ENCODE results near the gene TRIM9. TPM values are rescaled to one million over a fixed set of nuclear protein-coding genes. Genes with fewer than 3 reads are reported as not detected.

TRIM9 gene
- total RNA-seq, 1 experiment from 2014 or later = 0.44 TPM

- POLR2A ChIA-PET = no interaction called here
Observed at GRCh38 chr14:51086044-51086443, 8.9 kb downstream of the TRIM9 start.

DNA sequence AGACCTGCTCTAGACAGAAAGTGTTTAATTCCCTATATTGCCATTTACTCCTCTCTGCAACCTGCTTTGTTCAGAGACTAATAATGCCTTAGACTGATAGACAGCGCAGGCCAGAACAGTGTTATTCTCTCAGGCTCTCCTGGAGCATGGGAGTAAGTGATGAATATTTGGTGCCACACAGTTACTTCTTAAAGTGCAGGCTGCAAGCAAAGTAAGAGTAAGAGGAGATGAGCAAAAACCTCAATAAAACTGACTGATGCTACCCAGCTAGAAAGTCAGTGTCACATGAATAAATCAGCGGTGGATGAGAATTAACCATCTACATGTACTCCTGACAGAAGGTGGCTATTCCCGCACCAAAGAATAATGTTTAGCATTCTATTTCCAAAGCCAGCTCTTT is 9.9 kb downstream of the TRIM9 start:
- in situ Hi-C loops (cut with HindIII; ENCODE audit: low pct_unique_long_range_greater_than_20kb, low sequenced_read_pairs) = no loop called here
- ChIA-PET POLR2A (no interaction called here), CTCF (no interaction called here)
- no peaks in the 10 kb centered on the region for H3K4me1 ChIP-seq (ENCODE audit: control insufficient read depth, insufficient read depth, low read length)
- no peaks in the 10 kb centered on the region for H3K36me3 ChIP-seq (ENCODE audit: control insufficient read depth, insufficient read depth, low read length)
- H3K4me3 ChIP-seq (ENCODE audit: low read depth in 2 of 2, low read length in 2 of 2) = no peak overlapping the region
- ATAC-seq (no peak), DNase-seq (ENCODE audit: low read depth, low spot score) (no peak)
- TF ChIP-seq TCF7L2 (IDR thresholded peaks at IDR 0.05; ENCODE audit: low read depth, low read length) = no peak
- no peak for TF ChIP-seq POLR2AphosphoS5 (IDR thresholded peaks at IDR 0.05; ENCODE audit: low read depth, low read length)
- TF ChIP-seq SIN3A (IDR thresholded peaks at IDR 0.05; ENCODE audit: borderline replicate concordance, insufficient read depth, low read depth, low read length) = no peak
- intact Hi-C loops (cut with micrococcal nuclease; ENCODE audit: unreplicated experiment) = no loop called here
- H3K9me3 ChIP-seq (ENCODE audit: control insufficient read depth, insufficient read depth, low read depth, low read length) = no peaks in the 10 kb centered on the region
- no TSS peak for BruUV-seq (replicated peaks)
- no peak overlapping the region for H3K27ac ChIP-seq (ENCODE audit: low read length)
- no peaks in the 10 kb centered on the region for H3K27me3 ChIP-seq (ENCODE audit: control insufficient read depth, insufficient read depth, low read length)

More at GRCh38 chr14:51086044-51086443, 8.9 kb downstream of the TRIM9 start:
- H3K9me3 ChIP-seq (ENCODE audit: control insufficient read depth, insufficient read depth, low read depth, low read length) = no peaks in the 10 kb centered on the region
- no peak overlapping the region for H3K27ac ChIP-seq (ENCODE audit: low read length)
- DNase-seq (ENCODE audit: low read depth, low spot score) (no peak), ATAC-seq (no peak)
- H3K27me3 ChIP-seq (ENCODE audit: control insufficient read depth, insufficient read depth, low read length) = no peaks in the 10 kb centered on the region
- TF ChIP-seq SIN3A (IDR thresholded peaks at IDR 0.05; ENCODE audit: borderline replicate concordance, insufficient read depth, low read depth, low read length) (no peak), POLR2AphosphoS5 (IDR thresholded peaks at IDR 0.05; ENCODE audit: low read depth, low read length) (no peak), TCF7L2 (IDR thresholded peaks at IDR 0.05; ENCODE audit: low read depth, low read length) (no peak), REST (IDR thresholded peaks at IDR 0.05; ENCODE audit: insufficient read depth in 1 of 2, low read depth in 2 of 2, low read length in 1 of 2) (no peak), CTCF (IDR thresholded peaks at IDR 0.05) (no peak)
- in situ Hi-C loops (cut with HindIII; ENCODE audit: low pct_unique_long_range_greater_than_20kb, low sequenced_read_pairs) (no loop called here), intact Hi-C loops (cut with micrococcal nuclease; ENCODE audit: unreplicated experiment) (no loop called here)
- no peaks in the 10 kb centered on the region for H3K4me1 ChIP-seq (ENCODE audit: control insufficient read depth, insufficient read depth, low read length)
- no TSS peak for BruUV-seq (replicated peaks)
- no peak overlapping the region for H3K4me3 ChIP-seq (ENCODE audit: low read depth in 2 of 2, low read length in 2 of 2)
- CTCF ChIA-PET = no interaction called here
- no peaks in the 10 kb centered on the region for H3K36me3 ChIP-seq (ENCODE audit: control insufficient read depth, insufficient read depth, low read length)

DNA sequence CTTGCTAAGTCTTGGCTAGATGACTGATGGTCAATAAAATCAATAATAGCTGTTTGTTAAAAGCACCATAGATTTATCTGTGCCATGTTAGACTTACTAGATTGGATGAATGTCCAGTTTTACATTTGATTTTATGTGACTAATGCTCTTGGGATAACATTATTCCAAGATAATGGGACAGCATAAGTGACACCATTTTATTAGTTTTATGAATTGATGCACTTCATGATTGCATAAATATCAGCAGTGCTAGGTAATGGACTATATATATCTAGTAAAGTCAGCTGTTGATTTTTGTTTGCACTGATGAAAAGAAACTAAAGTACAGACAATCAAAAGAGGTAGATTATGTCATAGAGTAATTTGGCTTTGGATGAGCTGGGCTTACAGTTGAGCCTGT is 10.4 kb downstream of the TRIM9 start:
- H3K27ac ChIP-seq (ENCODE audit: low read length) = no peak overlapping the region
- H3K4me3 ChIP-seq (ENCODE audit: low read depth in 2 of 2, low read length in 2 of 2) = no peak overlapping the region
- in situ Hi-C loops (cut with HindIII; ENCODE audit: low pct_unique_long_range_greater_than_20kb, low sequenced_read_pairs) = no loop called here
- H3K27me3 ChIP-seq (ENCODE audit: control insufficient read depth, insufficient read depth, low read length) = no peaks in the 10 kb centered on the region
- CTCF ChIA-PET = no interaction called here
- intact Hi-C loops (cut with micrococcal nuclease; ENCODE audit: unreplicated experiment) = no loop called here
- TF ChIP-seq REST (IDR thresholded peaks at IDR 0.05; ENCODE audit: insufficient read depth in 1 of 2, low read depth in 2 of 2, low read length in 1 of 2) = no peak
- no peak for TF ChIP-seq SIN3A (IDR thresholded peaks at IDR 0.05; ENCODE audit: borderline replicate concordance, insufficient read depth, low read depth, low read length)
- no peak for TF ChIP-seq POLR2AphosphoS5 (IDR thresholded peaks at IDR 0.05; ENCODE audit: low read depth, low read length)
- TF ChIP-seq CTCF (IDR thresholded peaks at IDR 0.05) = no peak
- TF ChIP-seq TCF7L2 (IDR thresholded peaks at IDR 0.05; ENCODE audit: low read depth, low read length) = no peak
- DNase-seq (ENCODE audit: low read depth, low spot score) (no peak), ATAC-seq (no peak)
- H3K9me3 ChIP-seq (ENCODE audit: control insufficient read depth, insufficient read depth, low read depth, low read length) = no peaks in the 10 kb centered on the region
- no TSS peak for BruUV-seq (replicated peaks)
- no peaks in the 10 kb centered on the region for H3K36me3 ChIP-seq (ENCODE audit: control insufficient read depth, insufficient read depth, low read length)
- H3K4me1 ChIP-seq (ENCODE audit: control insufficient read depth, insufficient read depth, low read length) = no peaks in the 10 kb centered on the region
- POLR2A ChIA-PET = no interaction called here

All from Panc1 (cell line).